ENCODE data around the gene PRDX3.
A peak's percentile ranks its signal among the peaks of the same experiment; 100 is the strongest.

GRCh38 chr10:119209736-119210355, 31.2 kb upstream of the PRDX3 start:
- TF ChIP-seq POLR2A (IDR thresholded peaks at IDR 0.05) (no peak), CTCF (IDR thresholded peaks at IDR 0.05) (peak in 2 of 4 experiments; percentile 8 to 35), POLR2AphosphoS5 (IDR thresholded peaks at IDR 0.05) (no peak)

All from sigmoid colon (tissue), 4 donors.